GM12891 (cell line): ENCODE results near the gene MRNIP.
"Not testable (repeated sequence)": the region's sequence is repeated elsewhere in the genome, so short reads cannot be mapped to it uniquely, and the experiment has no call there.

Experiments used
- PAX5 ChIP-seq: IDR thresholded peaks from 2 replicates; pipeline ENCODE4 v1.6.1; 2011; ENCODE audit warnings: low read length, moderate library complexity, mild to moderate bottlenecking; ENCODE audit not compliant: insufficient read depth, severe bottlenecking
- POLR2A ChIP-seq: IDR thresholded peaks from 2 replicates; pipeline ENCODE4 v1.6.1; 2011; ENCODE audit warnings: low read depth, low read length, control low read depth
- POLR2AphosphoS5 ChIP-seq: IDR thresholded peaks from 2 replicates; pipeline ENCODE4 v1.6.1; 2011; ENCODE audit warnings: low read depth, low read length, control low read depth
- SPI1 ChIP-seq: IDR thresholded peaks from 2 replicates; pipeline ENCODE4 v1.6.1; 2011; ENCODE audit warnings: low read depth, low read length, control low read depth
- TAF1 ChIP-seq: IDR thresholded peaks from 2 replicates; pipeline ENCODE4 v1.6.1; 2011; ENCODE audit warnings: low read depth, low read length, control low read depth

- not testable (repeated sequence) for TF ChIP-seq POLR2A, POLR2AphosphoS5, SPI1, TAF1, PAX5
Observed at GRCh38 chr5:179871533-179871932, 12.9 kb upstream of the MRNIP start.
